NCI-H345 (cell line): ENCODE measurements around the gene DNAJB13.

Experiments
- DNase-seq: peaks from one replicate; lab custom pipeline; 2025; lab: John Stamatoyannopoulos, UW

Gene DNAJB13

DNA sequence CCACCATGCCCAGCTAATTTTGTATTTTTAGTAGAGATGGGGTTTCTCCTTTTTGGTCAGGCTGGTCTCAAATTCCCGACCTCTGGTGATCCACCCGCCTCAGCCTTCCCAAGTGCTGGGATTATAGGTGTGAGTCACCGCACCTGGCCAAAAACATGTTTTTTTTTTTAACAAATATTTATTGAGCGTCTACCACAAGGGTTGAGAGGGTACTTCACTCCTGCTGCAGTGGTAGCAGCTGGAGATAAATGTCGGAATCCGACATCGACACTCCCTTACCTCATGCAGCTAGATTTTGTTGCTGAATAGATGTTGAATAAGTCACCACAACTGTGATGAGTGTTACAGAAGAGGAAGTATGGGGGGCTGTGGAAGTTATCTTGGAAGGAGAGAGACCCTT lies 971 bp downstream of the DNAJB13 start:
- DNase-seq: peak; percentile 61

DNA sequence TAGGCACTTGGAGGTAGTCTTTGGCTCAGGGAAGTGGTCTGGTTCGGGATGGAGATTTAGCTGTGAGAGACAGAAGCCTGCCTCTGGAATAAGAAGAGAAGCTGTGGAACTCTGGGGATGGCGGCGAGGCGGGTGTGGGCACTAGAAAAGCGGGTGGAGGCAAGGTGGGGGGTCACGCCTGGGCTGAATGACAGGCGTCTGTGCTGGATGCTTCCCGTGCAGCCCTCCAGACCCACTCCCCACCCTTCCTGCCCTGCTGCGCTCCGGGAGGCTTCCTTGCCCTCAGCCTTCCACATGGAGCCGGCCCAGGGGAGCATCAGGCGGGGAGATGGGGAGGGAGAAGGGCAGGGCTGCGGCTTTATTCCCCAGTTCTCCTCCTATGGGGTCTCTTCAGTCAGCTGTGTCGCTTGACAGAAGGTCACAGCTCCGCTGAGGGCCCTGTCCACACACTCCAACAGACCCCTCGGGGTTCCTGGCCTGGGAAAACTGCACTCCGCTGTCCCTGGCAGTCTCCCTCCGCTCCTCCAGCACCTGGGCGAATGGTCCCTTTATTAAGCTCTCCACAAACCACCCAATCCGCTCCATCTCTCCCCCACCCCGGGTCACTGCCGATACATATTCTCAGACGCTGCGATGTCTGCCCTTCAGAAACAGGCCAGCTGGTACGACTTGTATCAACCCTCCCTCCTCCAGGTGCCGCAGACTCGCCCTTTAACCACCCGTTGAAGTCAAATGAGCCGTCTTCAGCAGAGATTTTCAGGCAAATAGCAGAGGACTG lies 6.2 kb downstream of the DNAJB13 start:
- no peak for DNase-seq

GRCh38 chr11:73957654-73958361 lies 7.0 kb downstream of the DNAJB13 start:
- no peak for DNase-seq

DNA sequence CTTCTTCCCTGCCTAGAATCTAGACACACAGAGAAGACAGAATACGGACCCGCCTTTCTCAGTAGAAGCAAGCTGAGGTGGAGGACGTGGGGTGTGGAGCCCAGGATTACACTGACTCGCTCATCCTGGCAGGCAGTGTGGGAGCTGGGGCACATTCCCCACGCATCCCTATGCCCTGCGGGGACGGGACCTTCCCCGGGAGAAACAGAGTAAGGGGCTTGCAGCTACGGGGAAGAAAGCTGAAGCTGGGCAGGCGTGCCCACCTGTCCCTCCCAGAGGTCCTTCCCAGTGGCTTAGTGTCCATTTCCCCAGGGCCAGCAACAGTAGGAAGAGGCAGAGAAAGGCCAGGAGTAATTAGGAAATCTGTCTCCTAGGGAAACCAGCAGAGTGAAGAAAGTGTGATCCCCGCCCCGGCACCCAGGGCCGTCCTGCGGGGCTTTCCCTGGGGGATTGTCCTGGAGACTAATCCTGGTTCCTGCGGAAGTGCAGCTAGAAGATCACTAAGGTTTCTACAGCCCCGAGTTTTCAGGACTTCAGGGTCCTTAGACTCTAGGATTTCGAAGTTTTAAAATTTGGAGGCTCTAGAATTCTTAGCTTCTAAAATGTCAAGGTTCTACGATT lies 7.8 kb downstream of the DNAJB13 start:
- DNase-seq: no peak

DNA sequence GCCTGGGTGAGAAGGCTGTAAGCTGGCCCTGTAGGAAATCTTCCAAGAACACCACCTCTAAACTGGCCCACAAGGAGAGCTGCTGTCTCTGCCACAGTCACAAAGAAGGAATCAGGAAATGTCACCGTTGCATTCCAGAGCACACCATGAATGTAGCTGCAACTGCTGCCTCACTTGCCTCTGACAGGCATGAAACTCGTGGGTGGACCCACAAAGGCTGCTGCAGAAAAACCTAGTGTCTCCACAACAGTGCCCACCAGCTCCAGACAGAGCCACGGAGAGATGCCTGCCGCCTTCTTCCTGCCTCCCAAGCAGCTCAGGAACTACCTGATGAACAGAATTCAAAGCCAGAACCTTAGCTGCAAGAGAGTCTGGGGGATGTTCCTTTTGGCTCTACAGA lies 10.5 kb downstream of the DNAJB13 start:
- no peak for DNase-seq

DNA sequence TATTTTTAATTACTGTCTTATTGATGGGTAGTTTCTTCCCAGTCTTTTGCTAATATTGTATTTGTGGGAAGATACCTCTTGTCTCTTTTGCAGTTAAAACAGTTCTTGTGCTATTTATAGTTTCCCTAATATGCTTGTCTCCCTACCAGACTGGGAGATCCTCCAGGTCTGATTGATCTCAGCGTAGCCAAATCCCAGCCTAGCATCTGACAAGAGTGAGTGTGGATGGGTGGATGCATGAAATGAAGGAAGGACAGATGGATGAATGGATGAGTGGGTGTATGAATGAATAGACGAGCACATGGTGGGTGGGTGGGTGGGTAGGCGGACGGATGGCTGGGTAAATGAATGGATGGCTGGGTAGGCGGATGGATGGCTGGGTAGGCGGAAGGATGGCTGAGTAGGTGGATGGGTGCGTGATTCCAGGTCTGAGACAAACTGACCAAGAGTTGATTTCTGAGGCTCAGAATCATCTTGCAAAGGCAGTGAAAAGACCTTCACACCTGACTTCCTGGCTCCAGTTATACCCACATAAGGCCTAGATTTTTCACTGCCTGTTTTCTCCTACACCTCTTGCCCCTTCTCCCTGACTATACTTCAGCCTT lies 11.4 kb downstream of the DNAJB13 start:
- no peak for DNase-seq

GRCh38 chr11:73963861-73964260 lies 13.0 kb downstream of the DNAJB13 start:
- no peak for DNase-seq

GRCh38 chr11:73965076-73965763 lies 14.4 kb downstream of the DNAJB13 start:
- DNase-seq: no peak

- DNase-seq: no peak
These were observed 14.9 kb downstream of the DNAJB13 start for GRCh38 chr11:73965764-73966121.

DNA sequence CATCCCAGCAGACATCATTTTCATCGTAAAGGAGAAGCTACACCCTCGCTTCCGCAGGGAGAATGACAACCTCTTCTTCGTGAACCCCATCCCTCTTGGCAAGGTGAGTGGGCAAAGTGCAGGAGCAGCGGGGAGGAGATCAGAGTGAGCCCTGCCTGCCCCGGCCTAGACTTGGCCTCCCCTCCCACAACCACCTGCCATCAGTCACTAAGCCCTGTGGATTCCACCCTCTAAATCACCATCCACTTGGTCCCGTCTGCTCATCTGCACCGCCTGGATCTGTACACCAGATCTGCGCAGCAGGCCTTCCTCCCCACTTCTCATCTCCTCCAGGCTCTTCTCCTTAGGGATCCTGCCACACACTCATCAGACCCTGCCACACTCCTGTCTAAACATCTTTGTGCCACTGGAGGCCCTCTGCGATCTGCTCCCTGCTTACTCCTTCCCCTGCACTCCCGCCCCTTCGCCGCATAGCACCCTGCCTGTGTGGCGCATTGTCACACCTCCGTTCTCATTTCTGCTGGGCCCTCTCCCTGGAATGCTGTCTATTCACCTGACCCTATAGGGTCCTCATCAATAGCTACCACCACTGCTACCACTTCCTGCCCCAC lies 17.6 kb downstream of the DNAJB13 start:
- DNase-seq: no peak

- DNase-seq: no peak
These were observed 18.3 kb downstream of the DNAJB13 start for GRCh38 chr11:73969091-73969490.

- no peak for DNase-seq
These were observed 19.4 kb downstream of the DNAJB13 start for GRCh38 chr11:73969991-73970800.

GRCh38 chr11:73971175-73971719 lies 20.4 kb downstream of the DNAJB13 start:
- no peak for DNase-seq

DNA sequence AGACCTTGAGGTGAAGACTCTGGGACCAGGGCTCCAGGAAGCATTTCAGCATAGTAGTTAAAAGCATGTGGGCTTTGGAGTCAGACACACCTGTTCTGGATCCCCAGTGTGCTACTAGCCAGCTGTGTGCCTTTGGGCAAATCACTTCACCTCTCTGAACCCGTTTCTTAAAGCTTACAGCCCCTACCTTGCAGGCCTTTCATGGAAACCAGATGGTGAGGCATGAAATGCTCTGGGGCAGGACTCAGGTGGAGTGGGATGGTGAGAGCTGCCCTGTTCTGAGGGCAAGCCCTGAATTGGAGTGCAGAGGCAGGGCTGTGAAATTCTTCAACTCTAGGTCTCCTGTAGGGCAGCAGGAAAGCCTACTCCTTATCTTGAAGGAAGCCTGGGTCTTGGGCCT lies 21.4 kb downstream of the DNAJB13 start:
- DNase-seq: no peak

- DNase-seq: peak; percentile 18
These were observed 22.0 kb downstream of the DNAJB13 start for GRCh38 chr11:73972620-73973449.

GRCh38 chr11:73974604-73975478 lies 24.0 kb downstream of the DNAJB13 start:
- no peak for DNase-seq

GRCh38 chr11:73975479-73975757 lies 24.6 kb downstream of the DNAJB13 start:
- no peak for DNase-seq

DNA sequence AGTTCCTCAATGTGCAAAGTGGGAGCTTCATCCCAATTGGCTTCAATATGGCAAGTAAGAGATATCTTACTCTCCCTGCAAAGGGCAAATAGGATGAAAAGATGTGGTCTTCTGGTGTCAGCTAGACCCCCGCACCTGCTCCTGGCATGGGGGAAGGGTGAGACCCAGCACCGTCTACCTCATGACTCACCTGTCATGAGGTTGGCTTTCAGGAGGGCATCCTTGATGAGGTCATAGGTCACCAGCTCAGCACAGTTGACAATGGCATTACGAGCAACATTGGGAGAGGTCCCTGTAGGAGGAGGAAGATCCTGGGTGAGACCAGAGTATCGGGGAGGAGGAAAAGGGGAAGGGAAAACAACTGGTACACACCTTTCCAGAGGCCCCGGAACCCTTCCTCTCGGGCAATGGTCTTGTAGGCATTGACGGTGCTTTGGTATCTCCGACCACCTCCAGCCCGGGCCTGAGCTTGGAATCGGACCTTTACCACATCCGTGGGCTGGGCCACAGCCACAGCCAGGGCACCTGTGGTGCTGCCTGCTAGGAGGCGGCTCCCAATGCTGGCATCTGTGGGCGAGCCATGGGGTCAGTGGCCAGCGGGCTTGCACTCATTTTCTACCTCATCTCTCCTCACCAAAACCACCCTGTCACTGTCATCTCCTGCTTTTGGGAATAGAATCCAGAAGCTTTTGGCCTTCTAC lies 25.8 kb downstream of the DNAJB13 start:
- no peak for DNase-seq
